Amniotic stem cell (primary cell): ENCODE measurements around the gene WWC2.
"Not testable (repeated sequence)": the region's sequence is repeated elsewhere in the genome, so short reads cannot be mapped to it uniquely, and the experiment has no call there.

Experiments
- DNase-seq: peaks from one replicate; lab custom pipeline; 2025; lab: John Stamatoyannopoulos, UW

The WWC2 gene

GRCh38 chr4:183142571-183143550 lies 43.8 kb downstream of the WWC2 start:
- DNase-seq: peak; percentile 59

- DNase-seq: no peak
Measured at GRCh38 chr4:183144787-183145186, 45.7 kb downstream of the WWC2 start.

GRCh38 chr4:183145773-183146172 lies 46.7 kb downstream of the WWC2 start:
- DNase-seq: no peak

- DNase-seq: no peak
Measured at GRCh38 chr4:183146478-183146877, 47.4 kb downstream of the WWC2 start.

GRCh38 chr4:183147196-183147595 lies 48.1 kb downstream of the WWC2 start:
- DNase-seq: no peak

- no peak for DNase-seq
Measured at GRCh38 chr4:183147983-183148382, 48.9 kb downstream of the WWC2 start.

GRCh38 chr4:183149616-183150539 lies 50.8 kb downstream of the WWC2 start:
- no peak for DNase-seq

- not testable (repeated sequence) for DNase-seq
Measured at GRCh38 chr4:183150664-183151063, 51.6 kb downstream of the WWC2 start.

GRCh38 chr4:183152232-183152631 lies 53.2 kb downstream of the WWC2 start:
- not testable (repeated sequence) for DNase-seq

- no peak for DNase-seq
Measured at GRCh38 chr4:183153190-183153916, 54.3 kb downstream of the WWC2 start.

GRCh38 chr4:183154701-183155391 lies 55.8 kb downstream of the WWC2 start:
- DNase-seq: no peak

- DNase-seq: no peak
Measured at GRCh38 chr4:183155450-183156184, 56.6 kb downstream of the WWC2 start.

- no peak for DNase-seq
Measured at GRCh38 chr4:183157215-183157614, 58.2 kb downstream of the WWC2 start.

- no peak for DNase-seq
Measured at GRCh38 chr4:183158062-183158461, 59.0 kb downstream of the WWC2 start.

GRCh38 chr4:183161630-183162029 lies 62.6 kb downstream of the WWC2 start:
- no peak for DNase-seq

- no peak for DNase-seq
Measured at GRCh38 chr4:183163135-183163534, 64.1 kb downstream of the WWC2 start.

GRCh38 chr4:183164963-183165362 lies 65.9 kb downstream of the WWC2 start:
- DNase-seq: no peak

- DNase-seq: no peak
Measured at GRCh38 chr4:183165376-183165775, 66.3 kb downstream of the WWC2 start.

- no peak for DNase-seq
Measured at GRCh38 chr4:183170894-183171293, 71.8 kb downstream of the WWC2 start.

- DNase-seq: no peak
Measured at GRCh38 chr4:183171484-183172267, 72.6 kb downstream of the WWC2 start.
